Natural killer cell (primary cell): ENCODE data around the gene NTN4. TPM values are rescaled to one million over a fixed set of nuclear protein-coding genes. Genes with fewer than 3 reads are reported as not detected.

Source experiments
- ATAC-seq, 3 donors: fragments of 150-1000 bp in 2 of 3; fragments of 200-7000 bp in 1 of 3; cut with Tn5 transposase; 1 replicate in 1 of 3; 2 replicates in 2 of 3; pipeline ENCODE4 v1.10.0; 2021; ENCODE audit warnings: mild to moderate bottlenecking in 2 of 3, moderate library complexity in 2 of 3
- DNase-seq, 2 donors: peaks; one replicate each; pipeline versions ENCODE4 v3.0.0 to v3.0.0-alpha.2; 2013 to 2021; ENCODE audit warnings: mixed read lengths in 1 of 2
- H3K27ac ChIP-seq: one replicate; pipeline ENCODE4 v1.5.1; 2013; ENCODE audit warnings: mild to moderate bottlenecking, low read length
- H3K27me3 ChIP-seq: one replicate; pipeline ENCODE4 v1.6.1; 2013; ENCODE audit warnings: low read length; ENCODE audit not compliant: control insufficient read depth, insufficient read depth
- H3K36me3 ChIP-seq: one replicate; pipeline ENCODE4 v1.6.1; 2013; ENCODE audit warnings: low read length; ENCODE audit not compliant: control insufficient read depth, insufficient read depth
- H3K4me1 ChIP-seq: one replicate; pipeline ENCODE4 v1.6.1; 2013; ENCODE audit warnings: low read length; ENCODE audit not compliant: control insufficient read depth, insufficient read depth
- H3K4me3 ChIP-seq: one replicate; pipeline ENCODE4 v1.5.1; 2013; ENCODE audit warnings: low read length
- H3K9me3 ChIP-seq: one replicate; pipeline ENCODE4 v1.6.1; 2013; ENCODE audit warnings: low read length; ENCODE audit not compliant: control insufficient read depth, insufficient read depth
- H3K27ac Mint-ChIP-seq, 2 donors: one replicate each; pipeline ENCODE4 v1.8.0; 2022; ENCODE audit warnings: mild to moderate bottlenecking in 2 of 2, mixed read lengths in 2 of 2, moderate library complexity in 1 of 2
- H3K27me3 Mint-ChIP-seq, 2 donors: one replicate each; pipeline ENCODE4 v1.8.0; 2022; ENCODE audit warnings: low read depth in 2 of 2, mixed read lengths in 2 of 2
- H3K36me3 Mint-ChIP-seq: one replicate; pipeline ENCODE4 v1.8.0; 2022; ENCODE audit warnings: mixed read lengths
- H3K4me1 Mint-ChIP-seq, 2 donors: one replicate each; pipeline ENCODE4 v1.8.0; 2022; ENCODE audit warnings: mixed read lengths in 2 of 2
- H3K4me3 Mint-ChIP-seq: one replicate; pipeline ENCODE4 v1.8.0; 2022; ENCODE audit warnings: mild to moderate bottlenecking, moderate library complexity, mixed read lengths
- H3K9me3 Mint-ChIP-seq, 2 donors: one replicate each; pipeline ENCODE4 v1.8.0; 2022; ENCODE audit warnings: mixed read lengths in 2 of 2
- WGBS: methylation state at CpG from one replicate; pipeline ENCODE4 v1.1.7; 2013; ENCODE audit warnings: missing lambda C conversion rate; ENCODE audit not compliant: insufficient coverage; 5-methylcytosine and 5-hydroxymethylcytosine counted together
- intact Hi-C: fragments of 100-400 bp; cut with micrococcal nuclease; formaldehyde crosslinking; loops from one replicate; pipeline ENCODE4 v1.14.2; 2022
- total RNA-seq, 4 donors: library from RNA; stranded (reverse); fragments of 120-200 nt in 1 of 4; gene quantifications; one replicate each; pipeline versions ENCODE4 v1.2.3 to v1.2.4, GENCODE V29; 2013 to 2022
- TF ChIP-seq, protein P1 (sequence below): fragments of 200-600 bp; IDR thresholded peaks from one replicate; pipeline ENCODE4 v1.8.0; 2022; ENCODE audit warnings: antibody characterized with exemption

NTN4 gene
- total RNA-seq, 3 donors from 2014 or later (not counting 1 experiment from before 2014, with no cell fraction given): 0.18 TPM; not detected in 2

DNA sequence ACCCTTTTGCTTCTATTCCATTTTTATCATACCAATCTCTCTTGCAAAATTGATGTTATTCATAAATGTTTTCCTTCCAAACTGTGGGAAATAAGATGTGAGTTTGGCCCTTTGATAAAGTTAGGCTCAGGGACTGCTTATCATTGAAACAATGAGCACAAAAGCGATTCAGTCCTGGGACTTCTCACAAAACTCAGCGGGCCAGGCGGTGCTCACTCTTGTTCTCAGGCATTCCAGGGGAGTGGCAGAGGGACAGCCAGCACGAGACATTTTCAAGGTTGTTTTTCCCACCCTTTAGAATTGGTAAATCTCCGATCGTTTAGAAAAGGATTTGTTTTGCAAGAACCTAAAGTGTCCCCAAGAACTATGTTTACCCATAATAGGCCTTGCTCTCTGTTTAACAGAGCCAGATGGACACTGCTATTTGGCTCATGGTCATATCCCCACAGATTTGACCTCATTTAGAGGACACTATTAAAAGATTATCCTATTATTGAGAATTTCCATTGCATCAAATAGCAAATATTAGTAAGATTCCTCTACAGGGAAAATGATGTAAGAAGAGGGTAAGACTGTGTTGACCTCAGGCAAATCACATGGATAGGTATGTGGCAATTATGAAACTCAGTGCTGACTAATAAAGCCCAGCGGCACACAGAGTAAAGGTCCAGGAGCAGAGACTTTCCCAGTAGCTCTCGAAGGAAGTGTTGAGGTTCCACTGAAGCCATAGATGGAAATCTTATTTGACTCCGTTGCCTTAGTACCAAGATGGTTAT, 136.6 kb downstream of the NTN4 start:
- DNase-seq: peak in 1 of 2 donors; percentile 6
- H3K36me3 Mint-ChIP-seq: no peaks in the 10 kb centered on the region
- intact Hi-C loops: no loop called here
- Histone ChIP-seq H3K4me3 (no peak overlapping the region), H3K4me1 (no peaks in the 10 kb centered on the region), H3K9me3 (no peaks in the 10 kb centered on the region), H3K27ac (no peak overlapping the region), H3K27me3 (no peaks in the 10 kb centered on the region), H3K36me3 (no peaks in the 10 kb centered on the region)
- peaks cover 0 to 6% of the 10 kb centered on the region in 2 donors for H3K27me3 Mint-ChIP-seq
- H3K4me1 Mint-ChIP-seq: peaks cover 0 to 6% of the 10 kb centered on the region in 2 donors
- WGBS: 88% methylated on average over 9 of the region's 9 CpGs
- TF ChIP-seq, protein P1, sequence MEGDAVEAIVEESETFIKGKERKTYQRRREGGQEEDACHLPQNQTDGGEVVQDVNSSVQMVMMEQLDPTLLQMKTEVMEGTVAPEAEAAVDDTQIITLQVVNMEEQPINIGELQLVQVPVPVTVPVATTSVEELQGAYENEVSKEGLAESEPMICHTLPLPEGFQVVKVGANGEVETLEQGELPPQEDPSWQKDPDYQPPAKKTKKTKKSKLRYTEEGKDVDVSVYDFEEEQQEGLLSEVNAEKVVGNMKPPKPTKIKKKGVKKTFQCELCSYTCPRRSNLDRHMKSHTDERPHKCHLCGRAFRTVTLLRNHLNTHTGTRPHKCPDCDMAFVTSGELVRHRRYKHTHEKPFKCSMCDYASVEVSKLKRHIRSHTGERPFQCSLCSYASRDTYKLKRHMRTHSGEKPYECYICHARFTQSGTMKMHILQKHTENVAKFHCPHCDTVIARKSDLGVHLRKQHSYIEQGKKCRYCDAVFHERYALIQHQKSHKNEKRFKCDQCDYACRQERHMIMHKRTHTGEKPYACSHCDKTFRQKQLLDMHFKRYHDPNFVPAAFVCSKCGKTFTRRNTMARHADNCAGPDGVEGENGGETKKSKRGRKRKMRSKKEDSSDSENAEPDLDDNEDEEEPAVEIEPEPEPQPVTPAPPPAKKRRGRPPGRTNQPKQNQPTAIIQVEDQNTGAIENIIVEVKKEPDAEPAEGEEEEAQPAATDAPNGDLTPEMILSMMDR: no peak
- H3K9me3 Mint-ChIP-seq: peaks cover 3 to 5% of the 10 kb centered on the region in 2 donors
- H3K4me3 Mint-ChIP-seq: no peak overlapping the region
- peak overlapping the region; percentile 53 to 81 for H3K27ac Mint-ChIP-seq
- peak in 2 of 3 donors; percentile 50 to 54 for ATAC-seq

- intact Hi-C loops: no loop called here
- ATAC-seq: no peak
- WGBS: 90% methylated on average over 2 of the region's 6 CpGs
Observed at GRCh38 chr12:95651681-95652080, 138.9 kb downstream of the NTN4 start.

GRCh38 chr12:95648990-95649791, 141.4 kb downstream of the NTN4 start:
- no peaks in the 10 kb centered on the region for H3K27me3 ChIP-seq
- ATAC-seq (no peak), DNase-seq (no peak)
- no peak overlapping the region for H3K27ac ChIP-seq
- Mint-ChIP-seq H3K27ac (no peak overlapping the region), H3K36me3 (no peaks in the 10 kb centered on the region), H3K27me3 (peaks cover 0 to under 1% of the 10 kb centered on the region in 2 donors), H3K4me3 (no peak overlapping the region), H3K9me3 (peaks cover under 1 to 1% of the 10 kb centered on the region in 2 donors), H3K4me1 (peaks cover 0 to 2% of the 10 kb centered on the region in 2 donors)
- H3K9me3 ChIP-seq: no peaks in the 10 kb centered on the region
- no peaks in the 10 kb centered on the region for H3K4me1 ChIP-seq
- WGBS: 89% methylated on average over 7 of the region's 9 CpGs
- no peaks in the 10 kb centered on the region for H3K36me3 ChIP-seq
- no peak overlapping the region for H3K4me3 ChIP-seq
- intact Hi-C loops: no loop called here
- TF ChIP-seq, protein P1: no peak

More at GRCh38 chr12:95651681-95652080, 138.9 kb downstream of the NTN4 start:
- no peaks in the 10 kb centered on the region for H3K27me3 ChIP-seq
- Mint-ChIP-seq H3K27ac (no peak overlapping the region), H3K27me3 (peaks cover 0 to 4% of the 10 kb centered on the region in 2 donors), H3K36me3 (no peaks in the 10 kb centered on the region), H3K4me3 (no peak overlapping the region), H3K9me3 (peaks cover 3 to 5% of the 10 kb centered on the region in 2 donors), H3K4me1 (peaks cover 0 to 6% of the 10 kb centered on the region in 2 donors)
- H3K9me3 ChIP-seq: no peaks in the 10 kb centered on the region
- H3K4me1 ChIP-seq: no peaks in the 10 kb centered on the region
- no peak for DNase-seq
- no peaks in the 10 kb centered on the region for H3K36me3 ChIP-seq
- H3K4me3 ChIP-seq: no peak overlapping the region
- H3K27ac ChIP-seq: no peak overlapping the region
- TF ChIP-seq, protein P1: no peak
